IgD-negative memory B cell (primary cell): Measurements from ENCODE around the gene FBXW7. TPM values are rescaled to one million over a fixed set of nuclear protein-coding genes. Genes with fewer than 3 reads are reported as not detected.

Experiments used
- H3K27ac Mint-ChIP-seq, 3 donors: one replicate each; pipeline ENCODE4 v1.8.0; 2020 to 2022; ENCODE audit warnings: mild to moderate bottlenecking in 3 of 3, mixed read lengths in 3 of 3, moderate library complexity in 1 of 3
- H3K27me3 Mint-ChIP-seq: one replicate; pipeline ENCODE4 v1.8.0; 2021; ENCODE audit warnings: mixed read lengths
- H3K36me3 Mint-ChIP-seq: one replicate; pipeline ENCODE4 v1.8.0; 2020; ENCODE audit warnings: mild to moderate bottlenecking, mixed read lengths
- H3K4me1 Mint-ChIP-seq, 3 donors: one replicate each; pipeline ENCODE4 v1.8.0; 2020 to 2022; ENCODE audit warnings: mixed read lengths in 3 of 3, mild to moderate bottlenecking in 1 of 3
- H3K4me3 Mint-ChIP-seq, 4 donors: one replicate each; pipeline ENCODE4 v1.8.0; 2020 to 2022; ENCODE audit warnings: mild to moderate bottlenecking in 4 of 4, mixed read lengths in 4 of 4, moderate library complexity in 3 of 4
- H3K9me3 Mint-ChIP-seq, 3 donors: one replicate each; pipeline ENCODE4 v1.8.0; 2020 to 2021; ENCODE audit warnings: mixed read lengths in 3 of 3, mild to moderate bottlenecking in 1 of 3
- polyA plus RNA-seq: library from polyadenylated mRNA; unstranded; fragments of 300-500 nt; fragmentation: Illumina TruSeq; gene quantifications from one replicate; pipeline ENCODE4 v1.2.3, GENCODE V29; 2021

FBXW7 gene
- polyA plus RNA-seq, 1 donor from 2014 or later, result 39.7 TPM

DNA sequence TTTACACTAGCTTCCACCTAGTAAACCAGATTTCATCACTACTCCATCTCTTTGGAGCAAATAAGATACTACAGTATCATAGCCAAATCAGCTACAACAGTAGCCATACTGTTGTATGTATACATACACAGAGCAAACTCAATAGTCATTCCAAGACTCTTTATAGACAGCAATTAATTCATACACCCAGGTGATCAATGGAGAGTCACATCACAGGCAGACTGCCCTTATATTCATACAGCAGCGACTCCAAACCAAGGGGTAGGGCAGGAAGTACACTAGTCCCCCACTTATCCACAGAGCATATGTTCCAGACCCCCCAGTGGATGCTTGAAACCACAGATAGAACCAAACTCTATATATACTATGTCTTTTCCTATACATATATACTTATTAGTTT is 76.6 kb downstream of the FBXW7 start:
- Mint-ChIP-seq H3K4me1 (peaks cover 51 to 70% (median 65%) of the 10 kb centered on the region in 3 donors), H3K27me3 (no peaks in the 10 kb centered on the region), H3K4me3 (peak overlapping the region in 3 of 4 donors; percentile 0 to 82 (median 1)), H3K36me3 (peaks cover 3% of the 10 kb centered on the region), H3K27ac (peak overlapping the region; percentile 23 to 79 (median 70)), H3K9me3 (no peaks in the 10 kb centered on the region)

DNA sequence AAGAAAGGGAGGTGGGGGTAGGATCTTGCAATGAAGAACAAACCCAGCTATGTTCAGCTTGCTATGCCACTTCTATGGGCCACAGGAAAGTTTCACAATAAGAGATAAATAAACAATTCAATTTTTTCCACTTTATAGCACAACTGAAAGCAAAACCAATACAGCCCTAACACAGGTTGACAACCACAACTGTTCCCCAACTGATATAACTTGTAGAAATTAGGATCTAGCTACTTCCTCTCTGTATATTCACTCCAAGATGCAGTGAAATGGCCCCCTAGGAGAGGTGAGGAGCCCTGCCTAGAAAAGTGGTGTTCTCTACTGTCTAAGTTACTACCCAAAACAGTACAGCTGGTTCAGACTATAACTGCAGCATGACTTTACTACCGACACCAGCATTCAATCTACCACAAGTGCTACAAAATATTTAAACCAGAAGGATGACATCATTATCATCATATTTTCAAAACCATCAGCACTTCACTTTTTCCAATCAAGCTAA is 77.0 kb downstream of the FBXW7 start:
- no peaks in the 10 kb centered on the region for H3K27me3 Mint-ChIP-seq
- H3K4me3 Mint-ChIP-seq, result peak overlapping the region; percentile 1 to 82 (median 28)
- H3K4me1 Mint-ChIP-seq, result peaks cover 51 to 66% (median 64%) of the 10 kb centered on the region in 3 donors
- H3K27ac Mint-ChIP-seq, result peak overlapping the region; percentile 23 to 79 (median 70)
- no peaks in the 10 kb centered on the region for H3K9me3 Mint-ChIP-seq
- peaks cover 3% of the 10 kb centered on the region for H3K36me3 Mint-ChIP-seq

GRCh38 chr4:152456609-152457008 is 79.3 kb downstream of the FBXW7 start:
- peaks cover 3% of the 10 kb centered on the region for H3K36me3 Mint-ChIP-seq
- H3K27ac Mint-ChIP-seq, result peak overlapping the region in 2 of 3 donors; percentile 25 to 29
- H3K4me1 Mint-ChIP-seq, result peaks cover 34 to 50% (median 47%) of the 10 kb centered on the region in 3 donors
- peak overlapping the region in 2 of 4 donors; percentile 46 to 75 for H3K4me3 Mint-ChIP-seq
- H3K27me3 Mint-ChIP-seq, result no peaks in the 10 kb centered on the region
- H3K9me3 Mint-ChIP-seq, result no peaks in the 10 kb centered on the region

GRCh38 chr4:152455311-152455710 is 80.6 kb downstream of the FBXW7 start:
- Mint-ChIP-seq H3K4me3 (no peak overlapping the region), H3K4me1 (peaks cover 37 to 44% (median 41%) of the 10 kb centered on the region in 3 donors), H3K9me3 (no peaks in the 10 kb centered on the region), H3K36me3 (peaks cover 3% of the 10 kb centered on the region), H3K27me3 (no peaks in the 10 kb centered on the region), H3K27ac (peak overlapping the region in 2 of 3 donors; percentile 29 to 41)

DNA sequence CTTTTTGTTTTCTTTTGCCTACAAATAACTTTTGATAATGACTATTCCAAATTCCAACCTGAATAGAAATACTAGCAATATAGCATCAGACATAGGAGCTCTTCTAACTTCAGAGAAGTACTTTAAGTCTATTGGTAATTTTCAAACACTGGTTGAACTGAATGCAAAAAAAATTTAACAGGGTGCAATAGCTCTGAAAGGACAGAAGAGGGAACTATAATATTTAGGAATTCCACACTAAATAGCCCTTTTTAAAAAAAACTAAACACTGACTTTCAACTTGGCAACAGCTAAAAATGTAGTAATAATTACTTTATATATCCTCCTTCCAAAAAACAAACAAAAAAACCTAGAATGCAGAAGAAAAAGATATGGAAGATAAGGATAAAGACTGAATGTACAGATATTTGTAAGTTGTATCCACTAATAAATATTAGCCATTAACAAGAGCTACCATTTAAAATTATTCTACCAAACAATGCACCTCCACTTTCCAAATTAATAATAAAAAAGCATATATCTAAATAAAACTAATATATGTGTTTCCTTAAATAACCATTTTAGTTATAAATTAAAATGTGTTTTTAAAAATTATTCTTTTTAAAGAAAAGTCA is 81.4 kb downstream of the FBXW7 start:
- Mint-ChIP-seq H3K4me3 (no peak overlapping the region), H3K27me3 (no peaks in the 10 kb centered on the region), H3K36me3 (peaks cover 3% of the 10 kb centered on the region), H3K9me3 (no peaks in the 10 kb centered on the region), H3K27ac (peak overlapping the region in 2 of 3 donors; percentile 2 to 60), H3K4me1 (peaks cover 39 to 43% (median 41%) of the 10 kb centered on the region in 3 donors)

GRCh38 chr4:152451496-152451895 is 84.4 kb downstream of the FBXW7 start:
- Mint-ChIP-seq H3K4me3 (peak overlapping the region in 1 of 4 donors; percentile 27), H3K9me3 (no peaks in the 10 kb centered on the region), H3K4me1 (peaks cover 26 to 35% (median 29%) of the 10 kb centered on the region in 3 donors), H3K27ac (no peak overlapping the region), H3K27me3 (no peaks in the 10 kb centered on the region), H3K36me3 (peaks cover 6% of the 10 kb centered on the region)

DNA sequence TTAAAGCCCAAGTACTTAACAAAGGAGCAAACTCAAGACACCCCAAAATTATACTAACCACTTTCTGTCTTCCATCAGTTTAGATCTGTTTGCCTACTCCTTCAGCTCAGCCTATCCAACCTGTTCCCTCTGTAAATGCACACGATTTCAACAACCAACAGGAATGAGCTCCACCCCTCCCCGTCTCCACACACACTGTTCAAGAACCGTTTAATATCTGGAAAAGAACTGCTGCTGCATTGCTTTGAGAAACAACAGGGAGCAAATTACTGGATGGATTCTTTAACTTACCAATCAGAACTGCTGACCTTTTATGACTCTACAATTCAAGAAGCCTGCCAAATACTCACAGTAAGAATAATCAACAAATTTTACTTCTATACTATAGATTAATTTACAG is 87.0 kb downstream of the FBXW7 start:
- Mint-ChIP-seq H3K4me3 (peak overlapping the region in 1 of 4 donors; percentile 25), H3K36me3 (peaks cover 6% of the 10 kb centered on the region), H3K9me3 (no peaks in the 10 kb centered on the region), H3K4me1 (peaks cover 19 to 27% (median 27%) of the 10 kb centered on the region in 3 donors), H3K27ac (peak overlapping the region in 1 of 3 donors; percentile 59), H3K27me3 (no peaks in the 10 kb centered on the region)

DNA sequence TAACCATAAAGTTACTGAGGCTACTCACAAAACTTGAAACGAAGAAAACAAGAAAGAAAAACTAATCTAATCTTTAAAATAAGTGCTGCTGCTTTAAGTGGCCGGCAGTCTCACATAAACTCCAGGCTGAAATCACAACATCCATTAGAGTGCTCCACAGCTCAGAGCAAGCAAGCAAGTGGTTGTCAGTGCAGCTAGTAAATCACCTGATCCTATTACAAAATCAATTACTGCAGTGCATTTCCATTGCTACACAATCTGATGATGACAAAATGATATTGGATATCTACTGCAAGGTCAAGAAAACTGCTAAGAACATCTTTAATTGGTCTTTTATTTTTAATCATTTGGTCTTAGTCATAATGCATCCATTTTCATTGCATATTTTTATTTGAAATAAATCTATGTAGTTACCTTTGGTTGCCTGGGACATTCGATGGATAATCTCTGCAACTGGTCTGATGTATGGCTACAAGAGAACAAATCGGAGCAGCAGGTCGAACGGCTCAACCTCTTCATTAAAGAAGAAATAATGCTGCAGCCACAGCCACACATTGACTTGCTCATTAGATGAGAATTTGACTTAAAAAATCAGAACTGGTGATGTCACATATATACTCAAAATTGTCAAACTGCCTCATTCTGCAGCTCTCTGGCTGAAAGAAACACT is 87.7 kb downstream of the FBXW7 start:
- Mint-ChIP-seq H3K36me3 (peaks cover 6% of the 10 kb centered on the region), H3K9me3 (no peaks in the 10 kb centered on the region), H3K27ac (peak overlapping the region in 1 of 3 donors; percentile 59), H3K4me3 (no peak overlapping the region), H3K27me3 (no peaks in the 10 kb centered on the region), H3K4me1 (peaks cover 19 to 27% (median 26%) of the 10 kb centered on the region in 3 donors)

GRCh38 chr4:152443859-152444258 is 92.0 kb downstream of the FBXW7 start:
- peaks cover 12 to 22% (median 19%) of the 10 kb centered on the region in 3 donors for H3K4me1 Mint-ChIP-seq
- H3K27ac Mint-ChIP-seq, result no peak overlapping the region
- no peaks in the 10 kb centered on the region for H3K27me3 Mint-ChIP-seq
- no peak overlapping the region for H3K4me3 Mint-ChIP-seq
- no peaks in the 10 kb centered on the region for H3K9me3 Mint-ChIP-seq
- peaks cover 5% of the 10 kb centered on the region for H3K36me3 Mint-ChIP-seq

DNA sequence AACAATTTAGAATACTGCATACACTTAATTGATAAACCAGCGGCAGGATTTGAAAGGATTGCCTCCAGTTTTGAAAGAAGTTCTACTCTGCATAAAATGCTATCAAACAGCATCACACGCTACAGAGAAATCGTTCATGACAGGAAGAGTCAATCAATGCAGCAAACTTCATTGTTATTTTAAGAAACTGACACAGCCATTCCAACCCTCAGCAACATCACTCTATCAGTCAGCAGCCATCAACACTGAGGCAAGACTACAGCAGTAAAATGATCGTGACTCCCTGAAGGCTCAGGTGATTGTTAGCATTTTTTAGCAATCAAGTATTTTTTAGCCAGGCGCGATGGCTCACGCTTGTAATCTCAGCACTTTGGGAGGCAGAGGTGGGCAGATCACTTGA is 98.3 kb downstream of the FBXW7 start:
- Mint-ChIP-seq H3K4me1 (peaks cover 17 to 40% (median 24%) of the 10 kb centered on the region in 3 donors), H3K27ac (no peak overlapping the region), H3K4me3 (no peak overlapping the region), H3K27me3 (no peaks in the 10 kb centered on the region), H3K9me3 (no peaks in the 10 kb centered on the region), H3K36me3 (peaks cover 3% of the 10 kb centered on the region)

DNA sequence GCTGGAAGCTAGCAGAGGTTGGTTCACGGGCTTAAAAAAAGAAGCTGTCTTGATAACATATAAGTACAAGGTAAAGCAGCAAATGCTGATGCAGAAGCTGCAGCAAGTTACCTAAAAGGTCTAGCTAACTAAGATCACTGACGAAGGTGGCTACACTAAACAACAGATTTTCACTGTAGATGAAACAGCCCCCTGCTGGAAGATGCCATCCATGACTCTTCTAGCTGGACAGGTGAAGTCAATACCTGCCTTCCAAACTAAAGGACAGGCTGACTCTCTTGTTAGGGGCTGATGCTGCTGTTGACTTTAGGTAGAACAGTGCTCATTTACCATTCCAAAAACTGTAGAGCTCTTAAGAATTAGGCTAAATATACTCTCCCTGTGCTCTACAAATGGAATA is 99.5 kb downstream of the FBXW7 start:
- H3K4me3 Mint-ChIP-seq, result no peak overlapping the region
- H3K4me1 Mint-ChIP-seq, result peaks cover 19 to 36% (median 24%) of the 10 kb centered on the region in 3 donors
- no peak overlapping the region for H3K27ac Mint-ChIP-seq
- no peaks in the 10 kb centered on the region for H3K27me3 Mint-ChIP-seq
- H3K9me3 Mint-ChIP-seq, result no peaks in the 10 kb centered on the region
- peaks cover 5% of the 10 kb centered on the region for H3K36me3 Mint-ChIP-seq

- Mint-ChIP-seq H3K4me3 (no peak overlapping the region), H3K4me1 (peaks cover 21 to 36% (median 27%) of the 10 kb centered on the region in 3 donors), H3K27ac (no peak overlapping the region)
Observed at GRCh38 chr4:152434011-152434410, 101.9 kb downstream of the FBXW7 start.

GRCh38 chr4:152431784-152432183 is 104.1 kb downstream of the FBXW7 start:
- Mint-ChIP-seq H3K4me1 (peaks cover 12 to 33% (median 25%) of the 10 kb centered on the region in 3 donors), H3K4me3 (no peak overlapping the region), H3K36me3 (peaks cover 4% of the 10 kb centered on the region), H3K27me3 (no peaks in the 10 kb centered on the region), H3K9me3 (no peaks in the 10 kb centered on the region), H3K27ac (peak overlapping the region in 1 of 3 donors; percentile 44)

More at GRCh38 chr4:152434011-152434410, 101.9 kb downstream of the FBXW7 start:
- Mint-ChIP-seq H3K36me3 (peaks cover 5% of the 10 kb centered on the region), H3K27me3 (no peaks in the 10 kb centered on the region), H3K9me3 (no peaks in the 10 kb centered on the region)

DNA sequence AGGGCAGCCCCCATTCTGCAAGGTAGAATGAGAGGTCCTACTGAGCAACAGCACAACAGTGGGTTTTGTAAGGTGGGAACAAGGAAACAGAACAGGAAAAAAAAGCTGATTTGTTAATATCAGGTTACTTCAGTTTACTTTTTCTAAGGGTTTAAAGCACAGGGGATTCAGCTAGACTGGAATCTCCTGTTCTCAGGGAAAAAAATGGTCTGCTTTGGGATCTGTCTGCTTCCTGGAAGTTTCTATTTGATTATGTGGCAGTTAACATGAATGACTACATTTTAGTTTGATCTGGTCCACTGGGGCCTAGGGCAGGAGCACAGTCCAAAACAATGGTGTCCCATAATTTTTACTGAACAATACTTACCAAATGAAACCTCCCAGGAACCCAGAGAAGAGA is 104.6 kb downstream of the FBXW7 start:
- no peaks in the 10 kb centered on the region for H3K27me3 Mint-ChIP-seq
- H3K36me3 Mint-ChIP-seq, result peaks cover 6% of the 10 kb centered on the region
- H3K4me1 Mint-ChIP-seq, result peaks cover 12 to 32% (median 23%) of the 10 kb centered on the region in 3 donors
- H3K4me3 Mint-ChIP-seq, result no peak overlapping the region
- no peak overlapping the region for H3K27ac Mint-ChIP-seq
- H3K9me3 Mint-ChIP-seq, result no peaks in the 10 kb centered on the region

- H3K9me3 Mint-ChIP-seq, result no peaks in the 10 kb centered on the region
- no peaks in the 10 kb centered on the region for H3K27me3 Mint-ChIP-seq
- H3K27ac Mint-ChIP-seq, result no peak overlapping the region
- H3K36me3 Mint-ChIP-seq, result peaks cover 6% of the 10 kb centered on the region
- peaks cover 12 to 30% (median 23%) of the 10 kb centered on the region in 3 donors for H3K4me1 Mint-ChIP-seq
- H3K4me3 Mint-ChIP-seq, result no peak overlapping the region
Observed at GRCh38 chr4:152430507-152430906, 105.4 kb downstream of the FBXW7 start.
